Heart right ventricle (tissue), 16 donors: ENCODE data around the gene PADI3. TPM values are rescaled to one million over a fixed set of nuclear protein-coding genes. Genes with fewer than 3 reads are reported as not detected.

Experiments used
- ATAC-seq, 8 donors: fragments of 200-7000 bp; cut with Tn5 transposase; one replicate each; pipeline ENCODE4 v1.9.1; 2020; ENCODE audit warnings: mild to moderate bottlenecking in 8 of 8, moderate library complexity in 8 of 8, moderate number of reproducible peaks in 1 of 8
- DNase-seq, 2 donors: peaks; one replicate each; pipeline ENCODE4 v3.0.0-alpha.2; 2020
- H3K27ac ChIP-seq, 10 donors: fragments of 200-600 bp; sonication (generic) in 2 of 10; one replicate each; pipeline versions ENCODE4 v1.5.0 to v1.8.0; 2020 to 2022; ENCODE audit warnings: mild to moderate bottlenecking in 3 of 10
- H3K27me3 ChIP-seq, 7 donors: fragments of 200-600 bp; one replicate each; pipeline ENCODE4 v1.8.0; 2021 to 2022; ENCODE audit warnings: mild to moderate bottlenecking in 2 of 7
- H3K36me3 ChIP-seq, 9 donors: fragments of 200-600 bp; sonication (generic) in 1 of 9; one replicate each; pipeline versions ENCODE4 v1.5.0 to v1.8.0; 2020 to 2022; ENCODE audit warnings: mild to moderate bottlenecking in 2 of 9
- H3K4me1 ChIP-seq, 9 donors: fragments of 200-600 bp; sonication (generic) in 1 of 9; one replicate each; pipeline versions ENCODE4 v1.5.0 to v1.8.0; 2020 to 2022; ENCODE audit warnings: mild to moderate bottlenecking in 4 of 9
- H3K4me3 ChIP-seq, 10 donors: fragments of 200-600 bp; sonication (generic) in 2 of 10; one replicate each; pipeline versions ENCODE4 v1.5.0 to v1.8.0; 2020 to 2022; ENCODE audit warnings: mild to moderate bottlenecking in 7 of 10, moderate library complexity in 2 of 10
- H3K9me3 ChIP-seq, 11 donors: fragments of 200-600 bp in 10 of 11; sonication (generic) in 2 of 11; one replicate each; pipeline versions ENCODE4 v1.5.0 to v1.8.0; 2013 to 2022; ENCODE audit warnings: mild to moderate bottlenecking in 2 of 11, control low read depth in 1 of 11, moderate library complexity in 1 of 11
- CTCF ChIP-seq, 9 donors: fragments of 200-600 bp; sonication (generic) in 2 of 9; IDR thresholded peaks; one replicate each; pipeline versions ENCODE4 v1.5.0 to v1.8.0; 2021 to 2022; ENCODE audit warnings: antibody characterized with exemption in 9 of 9, mild to moderate bottlenecking in 5 of 9, moderate library complexity in 1 of 9
- WGBS, 2 donors: extraction: QIAGEN DNeasy Blood & Tissue Kit; methylation state at CpG; one replicate each; pipeline ENCODE4 v1.1.7; 2013; ENCODE audit warnings: inconsistent platforms in 1 of 2; 5-methylcytosine and 5-hydroxymethylcytosine counted together
- intact Hi-C, 10 donors: fragments of 100-400 bp; cut with DNase I; formaldehyde crosslinking; loops; one replicate each; pipeline versions ENCODE4 v1.11.1 to v1.14.2; 2022
- polyA plus RNA-seq, 2 donors: library from polyadenylated mRNA; stranded (reverse); fragments of 200-250 nt; gene quantifications; one replicate each; pipeline ENCODE4 v1.2.3, GENCODE V29; 2013
- total RNA-seq, 10 donors: library from RNA; stranded (reverse); fragmentation: NEBNext Ultra II Directional in 3 of 10; extraction: Animal tissue kit (Norgen Biotek cat#: 25700) in 3 of 10; gene quantifications; one replicate each; pipeline versions ENCODE4 v1.2.1 to v1.2.4, GENCODE V29; 2021 to 2023
- donor health status: Arrhythmogenic right ventricular cardiomyopathy.
- donor health status: ischemic (EF 13 %, LVEDD 7.1; RV severe dilation, severe dysfunction).
- donor health status: healthy with polysubstance abuse.
- donor health status: DM: no; HTN: yes; CAD: no.
- donor health status: DM: no; HTN: no; CAD: no.
- donor health status: ischemic (EF 25% LVEDD 6.9; RV normal size, moderate dysfunction).
- donor health status: ischemic (EF 25% LVEDD 5.7; RV mildly dilated, moderate dysfunction).
- donor health status: healthy.
- donor health status: DM: yes; HTN: yes; CAD: no.
- donor health status: Ischemic cardiomyopathy.
- donor health status: ischemic (EF 35%, LVEDD 5.7; RV mildly dilated, moderate dysfunction).
- donor health status: nonischemic (EF 11% LVEDD 7.7; RV severe dilation, severe dysfunction).
- donor health status: DM: yes; HTN: yes; CAD: no.
- donor health status: PGD.
- donor health status: ischemic (EF 29% LVEDD 5.4; RV normal size, mild dysfunction).
- donor health status: nonischemic (EF 23%, LVEDD 6.1; RV moderate dilation, normal function).

PADI3 gene
- total and polyA plus RNA-seq, 12 donors = not detected

GRCh38 chr1:17301767-17302166 is 52.9 kb downstream of the PADI3 start:
- H3K27ac ChIP-seq = no peak overlapping the region
- H3K27me3 ChIP-seq = peaks cover 0 to 15% (median 3%) of the 10 kb centered on the region in 7 donors
- intact Hi-C loops = no loop called here
- no peaks in the 10 kb centered on the region for H3K36me3 ChIP-seq
- DNase-seq = no peak
- H3K4me3 ChIP-seq = no peak overlapping the region
- peaks cover 0 to 37% (median 10%) of the 10 kb centered on the region in 11 donors for H3K9me3 ChIP-seq
- no peak for TF ChIP-seq CTCF (IDR thresholded peaks at IDR 0.05)
- WGBS, 2 donors = 81 to 85% methylated on average over 5 of the region's 5 CpGs
- H3K4me1 ChIP-seq = peaks cover 0 to 4% (median 0%) of the 10 kb centered on the region in 9 donors
- ATAC-seq = no peak

- no peak for TF ChIP-seq CTCF (IDR thresholded peaks at IDR 0.05)
- peaks cover 0 to 37% (median 10%) of the 10 kb centered on the region in 11 donors for H3K9me3 ChIP-seq
- no peaks in the 10 kb centered on the region for H3K36me3 ChIP-seq
- ATAC-seq = peak in 1 of 8 donors; percentile 25
- 22 to 32% methylated on average over 6 of the region's 6 CpGs for WGBS, 2 donors
- DNase-seq = no peak
- H3K27me3 ChIP-seq = peaks cover 0 to 39% (median 26%) of the 10 kb centered on the region in 7 donors
- intact Hi-C loops = no loop called here
- peaks cover 0 to 4% (median 0%) of the 10 kb centered on the region in 9 donors for H3K4me1 ChIP-seq
- no peak overlapping the region for H3K4me3 ChIP-seq
- peak overlapping the region in 1 of 10 donors; percentile 56 for H3K27ac ChIP-seq
These were observed 55.4 kb downstream of the PADI3 start for GRCh38 chr1:17304151-17304825.

- Histone ChIP-seq H3K36me3 (no peaks in the 10 kb centered on the region), H3K9me3 (peaks cover 0 to 37% (median 10%) of the 10 kb centered on the region in 11 donors), H3K4me3 (no peak overlapping the region), H3K27ac (peak overlapping the region in 1 of 10 donors; percentile 56), H3K27me3 (peaks cover 0 to 44% (median 31%) of the 10 kb centered on the region in 7 donors), H3K4me1 (peaks cover 0 to 4% (median 0%) of the 10 kb centered on the region in 9 donors)
- TF ChIP-seq CTCF (IDR thresholded peaks at IDR 0.05) = no peak
- intact Hi-C loops = no loop called here
- 50 to 53% methylated on average over 6 of the region's 6 CpGs for WGBS, 2 donors
- no peak for DNase-seq
- no peak for ATAC-seq
These were observed 55.9 kb downstream of the PADI3 start for GRCh38 chr1:17304826-17305175.

- no peak for TF ChIP-seq CTCF (IDR thresholded peaks at IDR 0.05)
- peaks cover 0 to 4% (median 0%) of the 10 kb centered on the region in 9 donors for H3K4me1 ChIP-seq
- peaks cover 0 to 53% (median 39%) of the 10 kb centered on the region in 7 donors for H3K27me3 ChIP-seq
- intact Hi-C loops = no loop called here
- H3K27ac ChIP-seq = no peak overlapping the region
- ATAC-seq (no peak), DNase-seq (no peak)
- H3K4me3 ChIP-seq = no peak overlapping the region
- peaks cover 0 to 29% (median 10%) of the 10 kb centered on the region in 11 donors for H3K9me3 ChIP-seq
- no peaks in the 10 kb centered on the region for H3K36me3 ChIP-seq
- WGBS, 2 donors = 63 to 64% methylated on average over 13 to 14 of the region's 14 CpGs
These were observed 56.7 kb downstream of the PADI3 start for GRCh38 chr1:17305576-17306095.
